Measurements from ENCODE around the gene TMC3.
"Not testable (repeated sequence)": the region's sequence is repeated elsewhere in the genome, so short reads cannot be mapped to it uniquely, and the experiment has no call there.

The TMC3 gene

DNA sequence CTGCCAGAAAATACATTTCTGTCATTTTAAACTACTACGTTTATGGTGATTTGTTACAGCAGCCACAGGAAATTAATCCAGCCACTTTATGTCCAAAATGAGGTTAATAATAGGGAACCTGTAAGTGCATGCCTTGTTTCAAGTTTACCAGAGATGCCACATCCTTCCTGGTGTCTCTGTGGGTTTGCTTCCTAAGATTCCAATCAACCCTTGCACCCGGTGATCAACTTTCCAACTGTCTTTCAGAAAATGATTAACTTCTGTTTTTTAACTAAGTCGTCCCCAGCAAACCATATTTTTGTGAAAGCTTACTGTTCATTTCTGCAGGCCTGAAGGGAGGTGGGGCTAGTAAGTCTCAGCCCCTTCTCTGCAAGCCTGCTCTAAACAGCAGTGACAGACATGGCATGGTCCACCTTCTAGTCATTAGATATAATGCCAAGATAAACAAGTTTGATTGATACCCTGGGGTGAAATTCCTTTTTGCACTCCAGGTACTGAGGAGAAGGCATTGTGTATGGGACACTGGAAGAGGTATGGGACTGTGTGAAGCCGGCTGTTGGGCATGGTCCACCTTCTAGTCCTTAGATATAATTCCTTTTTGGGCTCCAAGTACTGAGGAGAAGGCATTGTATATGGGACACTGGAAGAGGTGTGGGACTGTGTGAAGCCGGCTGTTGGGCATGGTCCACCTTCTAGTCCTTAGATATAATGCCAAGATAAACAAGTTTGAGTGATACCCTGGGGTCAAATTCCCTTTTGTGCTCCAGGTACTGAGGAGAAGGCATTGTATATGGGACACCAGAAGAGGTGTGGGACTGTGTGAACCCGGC, 11.1 kb upstream of the TMC3 start:
- DNase-seq (ENCODE audit: low spot score), result no peak

- DNase-seq (ENCODE audit: low spot score), result no peak
These were observed 7.7 kb upstream of the TMC3 start for GRCh38 chr15:81381720-81382119.

DNA sequence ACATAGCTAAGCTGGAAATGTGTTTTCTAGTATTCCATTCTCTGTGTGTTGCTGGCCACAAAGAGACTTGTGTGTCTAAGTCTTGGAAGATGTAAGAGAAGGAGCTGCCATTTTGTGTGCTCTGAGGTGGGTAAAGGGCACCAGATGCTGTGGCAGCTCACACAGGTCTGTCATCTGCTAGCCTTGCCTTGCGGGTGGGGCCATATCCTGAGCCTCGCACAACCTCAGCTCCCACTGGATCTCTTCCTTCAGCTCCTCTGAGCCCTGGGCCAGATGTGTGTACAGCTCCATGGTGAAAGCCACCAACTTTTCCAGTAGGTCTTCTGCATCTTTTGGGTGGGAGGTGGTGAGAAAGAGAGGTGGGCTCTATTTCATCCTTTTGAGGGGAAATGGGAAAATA, 6.7 kb upstream of the TMC3 start:
- no peak for DNase-seq (ENCODE audit: low spot score)

DNA sequence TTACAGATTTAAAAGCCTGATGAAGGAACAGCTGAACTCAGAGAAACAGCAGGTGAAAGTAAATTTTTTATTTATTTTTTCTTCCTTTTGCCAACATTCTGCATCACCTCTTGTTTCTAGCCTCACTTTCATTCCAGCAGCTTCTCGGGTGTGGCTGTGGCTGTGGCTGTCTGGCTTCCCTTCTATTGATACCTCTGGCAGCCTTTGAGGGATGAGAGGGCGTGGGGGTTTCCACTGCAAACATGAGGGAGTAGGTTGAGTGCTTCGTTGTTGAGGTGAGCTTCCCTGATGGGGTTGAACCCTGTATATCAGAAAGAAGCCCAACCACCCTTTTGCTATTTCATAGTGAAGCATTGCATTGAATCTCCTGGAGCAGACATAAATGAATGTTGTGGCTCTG, 6.2 kb upstream of the TMC3 start:
- DNase-seq (ENCODE audit: low spot score), result no peak

GRCh38 chr15:81379269-81379668, 5.3 kb upstream of the TMC3 start:
- no peak for DNase-seq (ENCODE audit: low spot score)

GRCh38 chr15:81378443-81378842, 4.4 kb upstream of the TMC3 start:
- no peak for DNase-seq (ENCODE audit: low spot score)

DNA sequence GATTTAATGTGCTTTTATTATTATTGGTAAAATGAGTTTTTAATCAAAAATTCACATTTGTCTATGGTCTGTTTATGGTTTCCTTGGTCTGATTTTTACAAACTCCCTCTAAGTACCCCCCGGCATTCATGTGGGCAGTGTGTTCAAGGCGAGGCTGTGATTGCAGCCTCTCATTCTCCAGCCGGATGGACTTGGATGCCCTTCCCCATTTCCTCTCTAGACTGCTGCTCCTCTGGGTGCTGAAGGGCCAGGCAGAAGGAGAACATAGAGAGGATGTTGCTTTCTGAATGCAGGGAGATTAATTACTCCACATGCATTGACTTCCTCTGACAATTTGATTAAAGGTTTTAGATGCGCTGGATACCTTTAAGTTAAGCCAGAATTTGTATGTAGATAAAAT, 3.9 kb upstream of the TMC3 start:
- DNase-seq (ENCODE audit: low spot score), result no peak

DNA sequence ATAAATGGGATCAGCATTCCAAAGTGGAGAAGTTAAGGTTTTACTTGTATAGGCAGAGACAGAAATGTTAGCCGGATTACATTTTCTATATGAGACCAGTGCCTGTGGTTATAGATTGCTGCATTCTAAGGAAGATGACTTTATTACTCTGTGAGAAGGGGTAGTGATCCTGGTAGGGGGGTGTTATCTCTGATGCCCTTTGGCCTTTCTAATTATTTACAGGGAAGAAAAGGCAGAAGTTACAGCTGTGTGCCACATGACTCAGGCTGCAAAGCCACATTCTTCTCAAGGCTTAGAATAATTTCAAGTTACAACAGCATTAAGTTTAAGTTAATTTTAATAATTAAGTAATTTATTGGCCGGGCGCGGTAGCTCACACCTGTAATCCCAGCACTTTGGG, 2.2 kb upstream of the TMC3 start:
- no peak for DNase-seq (ENCODE audit: low spot score)

DNA sequence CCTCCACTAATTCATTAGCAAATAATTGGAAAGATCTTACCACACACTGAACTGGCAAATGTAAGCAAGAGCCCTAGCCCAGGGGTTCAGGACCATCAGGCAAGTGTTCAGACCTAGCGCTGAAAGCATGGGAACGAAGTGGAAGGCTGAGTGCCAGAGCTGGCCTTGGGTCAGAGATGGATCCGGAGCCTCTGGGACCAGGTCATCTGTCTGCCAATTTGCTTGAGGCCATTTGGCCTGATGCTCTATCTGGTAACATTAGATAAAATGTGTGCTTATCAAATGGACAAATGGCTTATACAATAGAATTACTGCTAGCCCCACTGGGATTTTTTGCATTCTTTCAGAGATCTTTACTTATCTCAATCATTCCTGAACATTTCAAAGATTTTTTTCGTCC, 1.4 kb upstream of the TMC3 start:
- DNase-seq (ENCODE audit: low spot score), result no peak

GRCh38 chr15:81373176-81373575, 837 bp downstream of the TMC3 start:
- DNase-seq (ENCODE audit: low spot score), result no peak

DNA sequence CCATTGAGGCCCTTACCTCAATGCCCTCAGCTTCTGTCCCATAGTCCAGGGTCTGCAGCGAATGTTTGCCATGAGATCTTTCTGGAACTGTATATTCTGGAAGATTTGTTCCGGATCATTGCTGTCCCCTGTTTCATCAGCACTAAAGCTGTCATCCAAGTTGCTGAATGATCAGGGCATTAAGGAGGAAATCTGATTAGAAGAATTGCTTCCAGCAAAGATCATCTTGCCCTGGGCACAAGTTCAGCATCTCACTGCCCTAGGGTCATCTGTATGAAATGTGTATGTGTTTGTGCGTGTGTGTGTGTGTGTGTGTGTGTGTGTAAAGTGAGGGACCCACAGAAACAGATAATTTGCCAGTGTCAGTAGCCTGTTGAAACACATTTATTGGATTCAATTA, 1.4 kb downstream of the TMC3 start:
- no peak for DNase-seq (ENCODE audit: low spot score)

- no peak for DNase-seq (ENCODE audit: low spot score)
These were observed 10.1 kb downstream of the TMC3 start for GRCh38 chr15:81363718-81364500.

GRCh38 chr15:81363276-81363675, 10.7 kb downstream of the TMC3 start:
- no peak for DNase-seq (ENCODE audit: low spot score)

- no peak for DNase-seq (ENCODE audit: low spot score)
These were observed 11.2 kb downstream of the TMC3 start for GRCh38 chr15:81362790-81363189.

DNA sequence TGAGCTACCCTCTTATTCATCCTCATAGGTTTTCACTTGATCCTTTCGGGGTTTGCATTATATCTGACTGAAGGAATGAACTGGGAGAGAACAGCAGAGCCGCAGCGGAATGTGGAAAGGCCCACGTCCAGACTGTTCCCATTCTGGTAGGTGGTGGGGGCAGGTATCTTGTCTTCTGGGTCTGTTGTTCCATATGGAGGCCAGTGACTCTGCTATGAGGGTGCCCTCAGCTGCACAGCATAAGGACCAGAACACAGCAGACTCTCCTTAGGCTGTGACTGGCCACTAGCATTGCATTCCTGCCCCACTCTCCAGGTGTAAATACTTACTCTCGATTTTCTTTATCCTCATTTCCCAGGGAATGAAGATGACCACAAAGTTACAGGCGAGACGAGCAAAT, 12.1 kb downstream of the TMC3 start:
- no peak for DNase-seq (ENCODE audit: low spot score)

GRCh38 chr15:81360491-81360890, 13.5 kb downstream of the TMC3 start:
- DNase-seq (ENCODE audit: low spot score), result no peak

- no peak for DNase-seq (ENCODE audit: low spot score)
These were observed 15.8 kb downstream of the TMC3 start for GRCh38 chr15:81358248-81358647.

GRCh38 chr15:81357180-81357686, 16.8 kb downstream of the TMC3 start:
- DNase-seq (ENCODE audit: low spot score), result no peak

DNA sequence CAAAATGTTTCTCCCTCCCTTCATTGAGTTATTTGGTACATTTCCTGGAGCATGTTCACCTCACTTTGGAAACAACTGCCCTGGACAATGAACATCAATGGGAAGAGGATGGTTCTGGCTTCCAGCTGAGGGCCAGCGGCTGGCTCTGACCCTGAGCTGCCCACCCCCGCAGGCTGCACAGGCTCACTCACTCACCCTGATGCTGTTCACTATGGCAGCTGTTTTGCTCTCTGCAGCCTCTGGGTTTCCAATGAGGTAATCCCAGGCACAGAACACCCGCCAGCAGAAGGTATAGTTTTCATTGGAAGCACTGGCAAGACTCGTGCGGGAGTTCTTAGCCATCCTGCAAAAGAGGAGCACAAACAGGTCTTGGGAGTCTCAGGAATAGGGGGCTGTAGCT, 17.8 kb downstream of the TMC3 start:
- DNase-seq (ENCODE audit: low spot score), result no peak

GRCh38 chr15:81351651-81352050, 22.4 kb downstream of the TMC3 start:
- DNase-seq (ENCODE audit: low spot score), result no peak

DNA sequence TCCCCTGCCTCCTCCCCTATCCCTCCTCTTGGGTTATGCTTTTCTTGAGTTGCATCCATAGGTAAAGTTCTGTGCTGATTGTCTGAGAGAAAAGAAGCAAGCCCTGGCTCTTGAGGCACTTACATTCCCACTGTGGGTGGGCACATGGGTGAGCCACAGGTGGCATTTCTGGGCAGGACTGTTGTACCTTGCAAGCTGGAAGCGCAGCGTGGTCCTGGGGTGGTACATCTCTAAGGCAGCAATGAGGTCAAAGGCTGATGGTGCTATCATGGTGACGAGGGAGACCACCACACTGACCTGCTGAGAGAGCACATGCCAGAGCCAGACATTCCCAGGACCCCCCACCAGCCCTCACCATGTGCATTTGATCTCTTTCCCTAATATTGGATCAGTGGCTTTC, 24.7 kb downstream of the TMC3 start:
- DNase-seq (ENCODE audit: low spot score), result no peak

DNA sequence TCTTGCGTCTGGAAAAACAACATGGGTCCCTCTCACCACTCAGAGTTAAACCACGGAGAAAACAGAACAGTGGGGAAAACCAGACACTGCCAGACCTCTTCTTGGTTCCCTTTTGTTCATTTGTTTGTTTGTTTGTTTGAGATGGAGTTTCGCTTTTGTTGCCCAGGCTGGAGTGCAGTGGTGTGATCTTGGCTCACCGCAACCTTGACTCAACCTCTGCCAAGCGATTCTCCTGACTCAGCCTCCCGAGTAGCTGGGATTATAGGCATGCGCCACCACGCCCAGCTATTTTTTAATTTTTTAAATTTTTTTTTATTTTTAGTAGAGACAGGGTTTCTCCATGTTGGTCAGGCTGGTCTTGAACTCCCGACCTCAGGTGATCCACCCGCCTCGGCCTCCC, 25.3 kb downstream of the TMC3 start:
- DNase-seq (ENCODE audit: low spot score), result not testable (repeated sequence)

GRCh38 chr15:81347910-81348309, 26.1 kb downstream of the TMC3 start:
- DNase-seq (ENCODE audit: low spot score), result no peak
